Thyroid gland (tissue), 4 donors: ENCODE data around the gene TTC34. TPM values are rescaled to one million over a fixed set of nuclear protein-coding genes. Genes with fewer than 3 reads are reported as not detected.
"Not testable (repeated sequence)": the region's sequence is repeated elsewhere in the genome, so short reads cannot be mapped to it uniquely, and the experiment has no call there.

Source experiments
- DNase-seq, 2 donors: peaks; one replicate each; pipeline ENCODE4 v3.0.0-alpha.2; 2019
- H3K27ac ChIP-seq, 3 donors: fragments of 200-600 bp; sonication (generic); 1 replicate in 2 of 3; 2 replicates in 1 of 3; pipeline ENCODE4 v1.5.1; 2016 to 2019; ENCODE audit warnings: mild to moderate bottlenecking in 1 of 3, moderate library complexity in 1 of 3
- H3K27me3 ChIP-seq: fragments of 200-600 bp; sonication (generic); one replicate; pipeline ENCODE4 v1.5.1; 2019
- H3K36me3 ChIP-seq, 2 donors: fragments of 200-600 bp; sonication (generic); one replicate each; pipeline ENCODE4 v1.5.1; 2016 to 2019
- H3K4me1 ChIP-seq, 2 donors: fragments of 200-600 bp; sonication (generic); one replicate each; pipeline ENCODE4 v1.5.1; 2017 to 2019
- H3K4me3 ChIP-seq, 3 donors: fragments of 200-600 bp; sonication (generic); replicated peaks in 1 of 3; 1 replicate in 2 of 3; 2 replicates in 1 of 3; pipeline ENCODE4 v1.5.1; 2016; ENCODE audit warnings: mild to moderate bottlenecking in 1 of 3
- H3K9me3 ChIP-seq: fragments of 200-600 bp; sonication (generic); one replicate; pipeline ENCODE4 v1.5.1; 2017
- WGBS, 2 donors: methylation state at CpG; one replicate each; pipeline ENCODE4 v1.1.5; 2017; 5-methylcytosine and 5-hydroxymethylcytosine counted together
- intact Hi-C: fragments of 100-400 bp; cut with DNase I; formaldehyde crosslinking; loops from one replicate; pipeline ENCODE4 v1.15.1; 2023
- total RNA-seq, 4 donors: library from RNA; depleted of rRNA; stranded (reverse); fragments of >200 nt; gene quantifications; one replicate each; pipeline ENCODE4 v1.2.3, GENCODE V29; 2016

Gene TTC34
- total RNA-seq, 4 donors from 2014 or later: 0.81 to 2.2 (median 1.9) TPM

DNA sequence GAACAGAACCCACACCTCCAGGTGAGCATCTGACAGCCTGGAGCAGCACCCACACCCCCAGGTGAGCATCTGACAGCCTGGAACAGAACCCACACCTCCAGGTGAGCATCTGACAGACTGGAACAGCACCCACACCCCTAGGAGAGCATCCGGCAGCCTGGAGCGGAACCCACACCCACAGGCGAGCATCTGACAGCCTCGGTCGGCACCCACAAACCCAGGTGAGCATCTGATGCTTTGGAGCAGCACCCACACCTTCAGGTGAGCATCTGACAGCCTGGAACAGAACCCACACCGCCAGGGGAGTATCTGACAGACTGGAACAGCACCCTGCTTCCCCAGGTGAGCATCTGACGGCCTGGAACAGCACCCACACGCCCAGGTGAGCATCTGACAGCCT, 52.9 kb downstream of the TTC34 start:
- H3K4me3 ChIP-seq, H3K4me1 ChIP-seq, DNase-seq, H3K36me3 ChIP-seq, H3K9me3 ChIP-seq, H3K27me3 ChIP-seq, intact Hi-C loops, H3K27ac ChIP-seq: not testable (repeated sequence)
- 31% methylated on average over 2 of the region's 8 CpGs; no CpG with 5 or more reads in 1 of the 2 donors for WGBS, 2 donors

- WGBS, 2 donors: 40% methylated on average over 1 of the region's 9 CpGs; no CpG with 5 or more reads in 1 of the 2 donors
- H3K27me3 ChIP-seq, H3K27ac ChIP-seq, H3K4me3 ChIP-seq, H3K9me3 ChIP-seq, H3K4me1 ChIP-seq, intact Hi-C loops, DNase-seq, H3K36me3 ChIP-seq: not testable (repeated sequence)
Observed at GRCh38 chr1:2694796-2695195, 106.7 kb downstream of the TTC34 start.

DNA sequence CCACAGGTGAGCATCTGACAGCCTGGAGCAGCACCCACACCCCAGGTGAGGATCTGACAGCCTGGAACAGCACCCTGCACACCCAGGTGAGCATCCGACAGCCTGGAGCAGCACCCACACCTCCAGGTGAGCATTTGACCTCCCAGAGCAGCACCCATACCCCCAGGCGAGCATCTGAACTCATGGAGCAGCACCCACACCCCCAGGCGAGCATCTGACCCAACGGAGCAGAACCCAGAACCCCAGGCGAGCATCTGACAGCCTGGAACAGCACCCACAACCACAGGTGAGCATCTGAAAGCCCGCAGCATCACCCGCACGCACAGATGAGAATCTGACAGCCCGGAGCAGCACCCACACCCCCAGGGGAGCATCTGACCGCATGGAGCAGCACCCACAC, 111.3 kb downstream of the TTC34 start:
- H3K27ac ChIP-seq, H3K27me3 ChIP-seq, DNase-seq, H3K4me3 ChIP-seq, H3K4me1 ChIP-seq, H3K36me3 ChIP-seq, intact Hi-C loops, H3K9me3 ChIP-seq: not testable (repeated sequence)
- 72% methylated on average over 4 of the region's 10 CpGs; no CpG with 5 or more reads in 1 of the 2 donors for WGBS, 2 donors

DNA sequence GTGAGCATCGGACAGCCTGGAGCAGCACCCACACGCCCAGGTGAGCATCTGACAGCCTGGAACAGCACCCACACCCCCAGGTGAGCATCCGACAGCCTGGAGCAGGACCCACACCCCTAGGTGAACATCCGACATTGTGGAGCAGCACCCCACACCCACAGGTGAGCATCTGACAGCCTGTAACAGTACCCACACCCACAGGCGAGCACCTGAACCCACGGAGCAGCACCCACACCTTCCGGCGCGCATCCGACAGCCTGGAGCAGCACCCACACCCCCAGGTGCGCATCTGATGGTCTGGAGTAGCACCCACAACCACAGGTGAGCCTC, 113.2 kb downstream of the TTC34 start:
- H3K27ac ChIP-seq, H3K4me1 ChIP-seq, H3K36me3 ChIP-seq, H3K27me3 ChIP-seq, DNase-seq, intact Hi-C loops, H3K4me3 ChIP-seq, H3K9me3 ChIP-seq: not testable (repeated sequence)
- 70% methylated on average over 3 to 4 of the region's 11 CpGs for WGBS, 2 donors

GRCh38 chr1:2687638-2688335, 113.7 kb downstream of the TTC34 start:
- H3K4me1 ChIP-seq, H3K4me3 ChIP-seq, H3K27me3 ChIP-seq, H3K9me3 ChIP-seq, intact Hi-C loops, H3K27ac ChIP-seq, H3K36me3 ChIP-seq: not testable (repeated sequence)
- WGBS, 2 donors: 61 to 64% methylated on average over 8 to 12 of the region's 17 CpGs
- DNase-seq: peak in 1 of 2 donors; percentile 2

GRCh38 chr1:2687174-2687591, 114.3 kb downstream of the TTC34 start:
- intact Hi-C loops, H3K36me3 ChIP-seq, H3K4me1 ChIP-seq, H3K27ac ChIP-seq, H3K4me3 ChIP-seq, H3K9me3 ChIP-seq, H3K27me3 ChIP-seq, DNase-seq: not testable (repeated sequence)
- 80% methylated on average over 2 of the region's 14 CpGs; no CpG with 5 or more reads in 1 of the 2 donors for WGBS, 2 donors

DNA sequence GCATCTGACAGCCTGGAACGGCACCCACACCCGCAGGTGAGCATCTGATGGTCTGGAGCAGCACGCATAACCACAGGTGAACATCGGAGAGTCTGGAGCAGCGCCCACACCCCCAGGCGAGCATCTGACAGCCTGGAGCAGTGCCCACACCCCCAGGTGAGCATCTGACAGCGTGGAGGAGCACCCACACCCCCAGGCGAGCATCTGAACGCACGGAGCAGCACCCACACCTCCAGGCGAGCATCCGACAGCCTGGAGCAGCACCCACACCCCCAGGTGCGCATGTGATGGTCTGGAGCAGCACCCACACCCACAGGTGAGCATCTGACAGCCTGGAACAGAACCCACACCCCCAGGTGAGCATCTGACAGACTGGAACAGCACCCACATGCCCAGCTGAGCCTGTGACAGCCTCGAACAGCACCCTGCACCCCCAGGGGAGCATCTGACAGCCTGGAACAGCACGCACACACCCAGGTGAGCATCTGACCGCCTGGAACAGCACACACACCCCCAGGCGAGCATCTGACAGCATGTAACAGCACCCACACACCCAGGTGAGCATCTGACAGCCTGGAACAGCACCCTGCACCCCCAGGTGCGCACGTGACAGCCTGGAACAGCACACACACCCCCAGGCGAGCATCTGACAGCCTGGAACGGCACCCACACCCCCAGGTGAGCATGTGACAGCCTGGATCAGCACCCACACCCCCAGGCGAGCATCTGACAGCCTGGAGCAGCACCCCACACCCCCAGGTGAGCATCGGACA, 115.2 kb downstream of the TTC34 start:
- H3K27ac ChIP-seq, H3K4me1 ChIP-seq, H3K9me3 ChIP-seq, H3K4me3 ChIP-seq, H3K36me3 ChIP-seq, H3K27me3 ChIP-seq, intact Hi-C loops, DNase-seq: not testable (repeated sequence)
- 42 to 63% methylated on average over 5 to 8 of the region's 23 CpGs for WGBS, 2 donors

GRCh38 chr1:2685671-2686070, 115.8 kb downstream of the TTC34 start:
- H3K27ac ChIP-seq, DNase-seq, H3K9me3 ChIP-seq, H3K27me3 ChIP-seq, H3K4me1 ChIP-seq, H3K4me3 ChIP-seq, intact Hi-C loops, H3K36me3 ChIP-seq: not testable (repeated sequence)
- WGBS, 2 donors: no CpG with 5 or more reads among the region's 8 CpGs

- H3K9me3 ChIP-seq, intact Hi-C loops, DNase-seq, H3K27me3 ChIP-seq, H3K4me3 ChIP-seq, H3K27ac ChIP-seq, H3K36me3 ChIP-seq, H3K4me1 ChIP-seq: not testable (repeated sequence)
- WGBS, 2 donors: 60% methylated on average over 1 of the region's 9 CpGs; no CpG with 5 or more reads in 1 of the 2 donors
Observed at GRCh38 chr1:2684878-2685277, 116.6 kb downstream of the TTC34 start.

DNA sequence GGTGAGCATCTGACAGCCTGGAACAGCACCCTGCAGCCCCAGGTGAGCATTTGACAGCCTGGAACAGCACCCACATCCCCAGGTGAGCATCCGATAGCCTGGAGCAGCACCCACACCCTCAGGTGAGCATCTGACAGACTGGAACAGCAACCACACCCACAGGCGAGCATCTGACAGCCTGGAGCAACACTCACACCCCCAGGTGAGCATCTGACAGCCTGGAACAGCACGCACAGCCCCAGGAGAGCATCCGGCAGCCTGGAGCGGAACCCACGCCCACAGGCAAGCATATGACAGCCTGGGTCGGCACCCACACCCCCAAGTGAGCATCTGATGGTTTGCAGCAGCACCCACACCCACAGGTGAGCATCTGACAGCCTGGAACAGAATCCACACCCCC, 117.5 kb downstream of the TTC34 start:
- H3K36me3 ChIP-seq, H3K4me1 ChIP-seq, H3K9me3 ChIP-seq, H3K4me3 ChIP-seq, H3K27me3 ChIP-seq, intact Hi-C loops, H3K27ac ChIP-seq: not testable (repeated sequence)
- WGBS, 2 donors: 57% methylated on average over 7 of the region's 7 CpGs
- peak; percentile 2 to 4 for DNase-seq

DNA sequence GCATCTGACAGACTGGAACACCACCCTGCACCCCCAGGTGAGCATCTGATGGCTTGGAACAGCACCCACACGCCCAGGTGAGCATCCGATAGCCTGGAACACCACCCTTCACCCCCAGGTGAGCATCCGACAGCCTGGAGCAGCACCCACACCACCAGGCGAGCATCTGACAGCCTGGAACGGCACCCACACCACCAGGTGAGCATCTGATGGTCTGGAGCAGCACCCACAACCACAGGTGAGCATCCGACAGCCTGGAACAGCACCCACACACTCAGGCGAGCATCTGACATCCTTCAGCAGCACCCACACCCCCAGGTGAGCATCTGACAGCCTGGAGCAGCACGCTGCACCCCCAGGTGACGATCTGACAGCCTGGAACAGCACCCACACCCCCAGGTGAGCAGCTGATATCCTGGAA, 118.2 kb downstream of the TTC34 start:
- H3K4me3 ChIP-seq, H3K27me3 ChIP-seq, H3K4me1 ChIP-seq, intact Hi-C loops, H3K27ac ChIP-seq, H3K36me3 ChIP-seq, DNase-seq, H3K9me3 ChIP-seq: not testable (repeated sequence)
- WGBS, 2 donors: 51% methylated on average over 3 of the region's 9 CpGs; no CpG with 5 or more reads in 1 of the 2 donors

GRCh38 chr1:2682879-2683278, 118.6 kb downstream of the TTC34 start:
- H3K9me3 ChIP-seq, H3K36me3 ChIP-seq, H3K27ac ChIP-seq, H3K27me3 ChIP-seq, DNase-seq, H3K4me1 ChIP-seq, H3K4me3 ChIP-seq, intact Hi-C loops: not testable (repeated sequence)
- no CpG with 5 or more reads among the region's 11 CpGs for WGBS, 2 donors

DNA sequence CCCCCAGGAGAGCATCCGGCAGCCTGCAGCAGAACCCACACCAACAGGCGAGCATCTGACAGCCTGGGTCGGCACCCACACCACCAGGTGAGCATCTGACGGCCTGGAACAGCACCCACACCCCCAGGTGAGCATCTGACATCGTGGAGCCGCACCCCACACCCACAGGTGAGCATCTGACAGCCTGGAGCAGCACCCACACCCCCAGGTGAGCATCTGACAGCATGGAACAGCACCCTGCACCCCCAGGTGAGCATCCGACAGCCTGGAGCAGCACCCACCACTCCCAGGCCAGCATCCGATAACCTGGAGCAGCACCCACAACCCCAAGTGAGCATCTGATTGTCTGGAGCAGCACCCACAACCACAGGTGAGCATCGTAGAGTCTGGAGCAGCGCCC, 124.8 kb downstream of the TTC34 start:
- H3K4me3 ChIP-seq, H3K4me1 ChIP-seq, H3K9me3 ChIP-seq, intact Hi-C loops, DNase-seq, H3K36me3 ChIP-seq, H3K27me3 ChIP-seq, H3K27ac ChIP-seq: not testable (repeated sequence)
- no CpG with 5 or more reads among the region's 10 CpGs for WGBS, 2 donors
